HG03520 (cell line): ENCODE data around the gene MFAP4.

Source experiments
- ATAC-seq: cut with Tn5 transposase; IDR thresholded peaks from one replicate; pipeline ENCODE4 v1.9.1; 2021; ENCODE audit warnings: mild to moderate bottlenecking, moderate library complexity; ENCODE audit not compliant: unreplicated experiment

MFAP4 gene

GRCh38 chr17:19386974-19387920, at the start of gene MFAP4:
TSS of gene MFAP4 (minus strand) at chr17:19387190. CDS start at chr17:19387155, 35 bp downstream.
- no peak for ATAC-seq

GRCh38 chr17:19433727-19434340, 46.8 kb upstream of the MFAP4 start:
- no peak for ATAC-seq

GRCh38 chr17:19433255-19433654, 46.3 kb upstream of the MFAP4 start:
- ATAC-seq, result no peak

GRCh38 chr17:19431691-19432090, 44.7 kb upstream of the MFAP4 start:
- ATAC-seq, result no peak

- ATAC-seq, result no peak
Measured at GRCh38 chr17:19426631-19427030, 39.6 kb upstream of the MFAP4 start.

- no peak for ATAC-seq
Measured at GRCh38 chr17:19424934-19425868, 38.2 kb upstream of the MFAP4 start.

- no peak for ATAC-seq
Measured at GRCh38 chr17:19421926-19422325, 34.9 kb upstream of the MFAP4 start.

- no peak for ATAC-seq
Measured at GRCh38 chr17:19421219-19421618, 34.2 kb upstream of the MFAP4 start.

GRCh38 chr17:19418251-19418992, 31.4 kb upstream of the MFAP4 start:
- no peak for ATAC-seq

- no peak for ATAC-seq
Measured at GRCh38 chr17:19417611-19418010, 30.6 kb upstream of the MFAP4 start.

GRCh38 chr17:19415806-19416775, 29.1 kb upstream of the MFAP4 start:
- ATAC-seq, result no peak

GRCh38 chr17:19415311-19415710, 28.3 kb upstream of the MFAP4 start:
- no peak for ATAC-seq

- no peak for ATAC-seq
Measured at GRCh38 chr17:19414396-19415280, 27.6 kb upstream of the MFAP4 start.

- no peak for ATAC-seq
Measured at GRCh38 chr17:19413761-19414160, 26.8 kb upstream of the MFAP4 start.

GRCh38 chr17:19412984-19413383, 26.0 kb upstream of the MFAP4 start:
- no peak for ATAC-seq

GRCh38 chr17:19412510-19412909, 25.5 kb upstream of the MFAP4 start:
- no peak for ATAC-seq

GRCh38 chr17:19411631-19412030, 24.6 kb upstream of the MFAP4 start:
- no peak for ATAC-seq
